Hindlimb muscle (tissue), 1 donor: ENCODE data around the gene GNPTAB. TPM values are rescaled to one million over a fixed set of nuclear protein-coding genes. Genes with fewer than 3 reads are reported as not detected.
"Not testable (repeated sequence)": the region's sequence is repeated elsewhere in the genome, so short reads cannot be mapped to it uniquely, and the experiment has no call there.

Source experiments
- DNase-seq: peaks from one replicate; pipeline ENCODE4 v3.0.0-alpha.2; 2013
- polyA plus RNA-seq: library from polyadenylated mRNA; unstranded; fragments of 120-200 nt; gene quantifications from one replicate; pipeline ENCODE4 v1.2.1, GENCODE V29; 2013; ENCODE audit not compliant: insufficient read length

The GNPTAB gene
- polyA plus RNA-seq, 1 donor = 18.1 TPM

DNA sequence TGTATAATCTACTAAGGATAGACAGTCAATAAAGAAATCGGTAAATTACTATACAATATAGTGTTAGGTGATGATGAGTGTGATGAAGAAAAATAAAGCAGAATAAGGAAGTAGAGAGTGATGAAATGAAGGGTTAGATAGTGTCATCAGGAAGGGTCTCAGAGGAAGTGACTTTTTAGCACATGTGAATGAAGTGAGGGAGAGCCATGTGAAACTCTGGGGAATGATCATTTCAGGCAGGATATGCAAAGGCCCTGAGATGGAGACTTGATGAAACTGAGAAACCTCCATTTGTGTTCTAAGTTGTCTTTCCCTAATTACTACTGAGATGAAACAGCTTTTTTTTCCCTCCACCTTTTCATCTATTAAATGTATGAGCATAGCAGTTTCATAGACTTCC, 19.4 kb upstream of the GNPTAB start:
- no peak for DNase-seq

DNA sequence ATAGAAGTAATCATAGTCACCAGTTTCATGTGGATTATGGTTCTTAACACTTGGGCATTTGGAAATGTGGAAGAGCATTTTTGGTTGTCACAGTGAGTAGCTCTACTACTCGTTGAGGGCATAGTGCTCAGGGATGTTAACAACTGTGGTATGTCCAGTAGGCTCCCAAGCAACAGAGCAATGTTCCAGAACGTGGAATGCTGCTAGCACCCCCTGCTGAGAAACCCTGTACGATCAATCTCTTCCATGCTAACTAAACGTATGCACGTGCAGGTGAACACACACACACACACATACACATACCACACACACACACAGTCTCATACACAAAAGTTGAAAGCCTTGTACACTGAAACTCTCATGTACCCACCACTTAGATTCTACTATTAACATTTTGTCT, 16.6 kb upstream of the GNPTAB start:
- DNase-seq = no peak

DNA sequence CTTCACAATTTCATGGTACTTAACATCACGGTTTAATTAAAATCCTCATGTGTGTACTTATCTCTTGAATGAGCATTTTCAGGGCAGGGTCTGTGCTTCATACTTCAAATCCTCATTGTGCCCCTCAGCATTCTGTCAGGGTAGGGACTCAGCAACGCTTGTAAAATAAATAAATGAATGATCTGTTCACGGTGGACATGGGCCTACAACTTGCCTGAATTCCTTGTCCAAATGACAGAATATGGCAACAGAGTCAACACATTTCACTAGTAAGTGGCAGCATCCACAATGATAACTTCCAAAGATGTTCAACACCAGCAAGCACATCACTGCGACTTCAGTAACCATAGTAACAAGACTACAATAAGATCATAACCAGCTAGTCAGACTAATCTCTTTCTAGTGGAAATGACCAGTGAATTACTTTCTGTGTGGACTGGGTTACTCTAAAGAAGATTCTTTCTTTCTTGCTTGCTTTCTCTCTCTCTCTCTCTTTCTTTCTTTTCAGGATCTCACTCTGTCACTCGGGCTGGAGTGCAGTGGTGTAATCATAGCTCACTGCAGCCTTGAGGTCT, 14.5 kb upstream of the GNPTAB start:
- DNase-seq = no peak

DNA sequence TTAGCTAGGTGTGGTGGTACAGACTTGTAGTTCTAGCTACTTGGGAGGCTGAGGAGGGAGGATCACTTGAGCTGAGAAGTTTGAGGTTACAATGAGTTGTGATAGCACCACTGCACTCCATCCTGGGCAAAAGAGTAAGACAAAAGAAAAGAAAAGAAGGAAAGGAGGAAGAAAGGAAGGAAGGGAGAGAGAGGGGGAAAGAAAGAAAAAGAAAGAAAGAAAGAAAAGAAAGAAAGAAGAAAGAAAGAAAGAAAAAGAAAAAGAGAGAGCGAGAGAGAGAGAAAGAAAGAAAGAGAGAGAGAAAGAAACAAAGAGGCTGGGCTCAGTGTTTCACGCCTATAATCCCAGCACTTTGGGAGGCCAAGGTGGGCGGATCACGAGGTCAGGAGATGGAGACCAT, 10.3 kb upstream of the GNPTAB start:
- no peak for DNase-seq

DNA sequence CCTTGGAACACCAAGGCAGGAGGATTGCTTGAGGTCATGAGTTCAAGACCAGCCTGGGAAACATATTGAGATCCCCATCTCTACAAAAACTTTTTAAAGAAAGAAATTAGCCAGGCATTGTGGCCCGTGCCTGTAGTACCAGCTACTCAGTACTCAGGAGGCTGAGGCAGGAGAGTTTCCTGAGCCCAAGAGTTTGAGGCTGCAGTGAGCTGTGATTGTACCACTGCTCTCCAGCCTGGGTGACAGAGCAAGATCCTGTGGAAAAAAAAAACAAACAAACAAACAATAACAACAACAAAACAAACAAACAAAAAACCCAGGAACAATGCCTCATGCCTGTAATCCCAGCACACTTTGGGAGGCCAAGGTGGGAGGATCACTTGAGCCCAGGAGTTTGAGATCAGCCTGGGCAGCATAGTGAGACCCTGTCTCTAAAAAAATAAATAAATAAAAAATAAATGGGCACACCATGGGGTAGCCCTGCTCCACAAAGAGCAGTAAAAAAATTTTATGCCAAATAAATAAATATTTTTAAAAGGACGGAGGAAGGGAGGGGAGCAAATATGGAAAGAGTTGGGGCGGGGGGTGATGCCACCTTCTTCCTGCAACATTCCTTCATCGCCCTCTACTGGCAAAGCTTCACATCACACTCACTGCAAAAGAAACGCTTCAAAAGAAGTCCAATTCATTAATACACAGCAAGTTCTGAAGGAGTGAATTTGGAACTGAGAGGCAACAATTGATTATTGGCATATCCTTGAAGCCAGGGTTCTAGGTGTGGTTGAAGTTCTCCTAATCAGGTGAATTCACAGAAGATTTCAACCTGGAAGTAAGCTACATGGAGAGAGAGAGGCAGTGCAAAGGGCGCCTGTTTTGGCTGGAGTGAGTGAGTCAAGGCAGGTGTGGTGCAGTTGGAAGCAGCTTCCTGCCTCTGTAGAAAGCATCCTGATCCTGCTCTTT, 8.8 kb upstream of the GNPTAB start:
- DNase-seq = peak; percentile 42

DNA sequence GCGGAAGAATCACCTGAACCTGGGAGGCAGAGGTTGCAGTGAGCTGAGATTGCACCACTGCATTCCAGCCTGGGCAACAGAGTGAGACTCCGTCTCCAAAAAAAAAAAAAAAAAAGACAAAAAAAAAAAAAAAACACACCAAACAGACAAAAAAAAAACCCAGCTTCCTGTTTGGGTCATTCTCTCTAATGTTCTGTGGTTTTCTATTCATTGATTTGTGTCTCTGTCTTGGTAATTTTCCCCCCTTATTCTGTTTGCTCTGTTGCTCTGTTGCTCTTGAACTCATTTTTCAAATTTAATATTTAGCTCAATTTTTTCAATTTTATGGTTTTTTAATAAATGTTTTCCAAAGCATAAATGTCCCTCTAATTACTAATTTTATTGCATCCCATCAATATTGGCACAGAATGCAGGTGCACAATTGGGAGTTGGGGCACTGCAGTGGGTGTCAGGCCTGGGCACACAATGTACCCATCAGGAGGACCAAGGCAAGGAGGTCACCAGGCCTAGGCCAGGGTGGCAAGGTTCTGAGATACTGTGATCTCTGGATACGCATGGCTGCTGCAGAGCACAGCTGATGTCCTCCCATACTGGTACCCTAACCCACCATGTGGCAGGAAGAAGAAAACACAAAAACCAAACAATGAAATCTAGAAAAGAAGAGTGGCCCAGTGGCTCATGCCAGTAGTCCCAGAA, 8.0 kb upstream of the GNPTAB start:
- DNase-seq = no peak

DNA sequence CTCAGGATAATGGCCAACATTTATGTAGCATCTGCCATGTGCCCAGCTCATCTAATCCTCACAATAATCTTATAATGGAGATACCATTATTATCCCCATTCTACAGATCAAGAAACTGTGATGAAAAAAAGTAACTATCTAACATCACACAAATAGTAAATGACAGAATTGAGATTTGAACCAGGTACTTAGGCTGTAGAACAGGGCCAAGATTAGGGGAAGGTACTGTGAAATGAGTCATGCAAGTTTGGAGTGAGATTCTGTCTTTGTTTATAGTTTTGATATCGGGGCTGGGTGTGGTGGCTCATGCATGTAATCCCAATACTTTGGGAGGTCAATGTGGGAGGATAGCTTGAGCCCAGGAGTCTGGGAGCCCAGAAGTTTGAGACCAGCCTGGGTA, 1.3 kb upstream of the GNPTAB start:
- no peak for DNase-seq

DNA sequence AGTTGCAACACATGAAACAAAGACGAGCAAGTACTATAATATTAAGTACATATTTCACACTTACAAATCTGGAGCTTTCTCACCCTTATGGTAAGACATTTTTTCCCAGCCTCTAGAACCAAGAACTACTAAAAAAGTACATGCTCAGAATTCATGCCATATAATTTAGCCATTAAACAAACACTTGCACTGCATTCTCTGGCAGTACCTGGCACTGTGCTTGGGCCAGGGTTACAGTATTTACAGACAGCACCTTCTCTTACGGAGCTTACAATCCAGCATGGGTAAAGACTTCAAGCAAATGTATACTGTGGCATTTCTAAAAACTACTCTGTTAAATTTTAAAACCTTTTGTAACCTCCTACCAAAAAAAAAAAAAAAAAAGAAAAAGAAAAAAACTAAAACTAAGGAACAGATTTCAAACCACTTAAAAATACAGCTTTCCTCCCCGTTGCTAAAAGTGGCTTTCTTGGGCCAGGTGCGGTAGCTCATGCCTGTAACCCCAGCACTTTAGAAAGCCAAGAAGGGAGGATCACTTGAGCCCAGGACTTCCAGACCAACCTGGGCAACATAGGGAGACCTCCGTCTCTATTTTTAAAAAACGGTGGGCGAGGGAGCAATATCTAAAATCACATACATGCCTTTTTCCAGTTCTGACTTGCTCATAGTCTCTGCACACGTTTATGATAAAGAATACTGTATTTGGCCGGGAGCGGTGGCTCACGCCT, 956 bp downstream of the GNPTAB start:
- peak; percentile 32 for DNase-seq

DNA sequence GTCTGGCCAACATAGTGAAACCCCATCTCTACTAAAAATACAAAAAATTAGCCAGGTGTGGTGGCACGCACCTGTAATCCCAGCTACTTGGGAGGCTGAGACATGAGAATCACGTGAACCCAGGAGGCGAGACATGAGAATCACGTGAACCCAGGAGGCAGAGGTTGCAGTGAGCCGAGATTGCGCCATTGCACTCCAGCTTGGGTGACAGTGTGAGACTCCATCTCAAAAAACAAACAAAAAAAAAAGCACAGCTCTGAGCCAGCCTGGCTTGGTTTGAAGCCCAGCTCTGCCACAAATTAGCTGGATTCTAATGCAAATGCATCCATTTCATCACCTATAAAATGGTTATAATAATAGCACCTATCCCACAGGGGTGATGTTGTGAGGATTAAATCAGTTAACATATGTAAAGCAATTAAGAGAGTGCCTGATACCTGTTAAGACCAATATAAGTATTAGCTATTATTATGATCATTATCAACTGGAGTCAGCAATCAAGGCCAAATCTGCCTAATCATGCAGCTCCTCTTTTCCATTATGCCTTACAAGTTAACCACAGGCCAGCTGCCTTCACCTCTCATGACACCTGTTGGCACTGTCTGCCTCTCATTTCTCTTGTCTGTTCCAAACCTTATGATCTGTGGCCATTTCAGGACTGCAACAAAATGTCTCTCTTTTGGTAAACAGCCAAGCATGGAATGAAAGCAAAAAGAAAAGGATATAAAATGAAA, 2.1 kb downstream of the GNPTAB start:
- no peak for DNase-seq

DNA sequence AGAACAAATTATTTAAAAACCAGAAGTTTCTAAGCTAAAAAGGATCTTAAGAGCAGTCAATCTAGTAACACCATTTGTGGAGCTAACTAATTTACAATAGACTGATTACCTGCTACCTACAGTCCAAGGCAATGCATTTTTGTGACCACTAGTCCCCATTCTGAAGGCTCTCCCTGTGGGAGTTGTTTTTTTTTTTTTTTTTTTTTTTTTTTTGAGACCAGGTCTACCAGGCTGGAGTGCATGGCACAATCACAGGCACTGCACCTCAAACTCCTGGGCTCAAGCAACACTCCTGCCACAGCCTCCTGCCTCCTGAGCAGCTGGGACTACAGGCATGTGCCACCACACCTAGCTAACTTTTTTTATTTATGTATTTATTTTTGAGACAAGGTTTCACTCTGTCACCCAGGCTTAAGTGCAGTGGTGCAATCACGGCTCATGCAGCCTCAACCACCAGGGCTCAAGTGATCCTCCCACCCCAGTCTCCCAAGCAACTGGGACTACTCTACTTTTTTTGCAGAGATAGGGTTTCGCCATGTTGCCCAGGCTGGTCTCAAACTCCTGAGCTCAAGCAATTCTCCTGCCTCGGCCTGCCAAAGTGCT, 3.9 kb downstream of the GNPTAB start:
- no peak for DNase-seq

DNA sequence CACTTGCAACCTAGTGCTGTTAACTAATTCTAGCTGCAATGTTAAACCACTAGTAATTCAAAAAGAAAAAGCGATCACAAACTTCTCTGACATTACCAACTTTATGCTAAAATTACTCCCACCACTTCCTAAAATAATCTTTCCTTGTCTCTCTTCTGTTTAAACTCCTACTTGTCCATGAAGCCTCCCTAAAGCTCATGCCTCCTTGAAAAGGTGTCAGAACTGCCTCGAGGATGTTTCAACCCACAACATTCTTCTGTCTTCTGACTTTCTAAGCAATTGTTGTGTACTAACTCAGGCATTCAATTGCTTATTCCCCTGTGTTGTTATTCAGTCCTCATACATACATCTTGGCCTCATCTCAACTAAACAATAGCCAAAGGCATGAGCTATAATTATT, 5.9 kb downstream of the GNPTAB start:
- no peak for DNase-seq

DNA sequence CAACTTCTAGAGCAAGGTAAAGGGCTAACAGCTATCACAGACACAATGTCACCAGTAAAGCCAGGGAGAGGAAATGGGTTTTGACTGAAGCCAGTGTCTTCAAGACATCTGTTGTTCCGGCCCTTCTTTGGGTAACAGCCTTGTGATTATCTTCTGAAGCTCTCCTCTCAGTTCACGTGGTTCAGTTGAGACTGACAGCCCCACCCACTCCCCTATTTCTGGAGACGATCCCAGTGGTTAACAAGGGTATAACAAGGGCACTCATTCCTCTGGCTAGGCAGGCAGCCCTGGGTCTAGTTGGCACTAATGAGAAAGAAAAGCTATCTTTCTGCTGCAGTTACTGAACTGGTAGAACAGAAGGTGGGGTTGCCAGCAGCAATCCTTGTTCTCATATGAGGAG, 6.9 kb downstream of the GNPTAB start:
- DNase-seq = peak; percentile 21

DNA sequence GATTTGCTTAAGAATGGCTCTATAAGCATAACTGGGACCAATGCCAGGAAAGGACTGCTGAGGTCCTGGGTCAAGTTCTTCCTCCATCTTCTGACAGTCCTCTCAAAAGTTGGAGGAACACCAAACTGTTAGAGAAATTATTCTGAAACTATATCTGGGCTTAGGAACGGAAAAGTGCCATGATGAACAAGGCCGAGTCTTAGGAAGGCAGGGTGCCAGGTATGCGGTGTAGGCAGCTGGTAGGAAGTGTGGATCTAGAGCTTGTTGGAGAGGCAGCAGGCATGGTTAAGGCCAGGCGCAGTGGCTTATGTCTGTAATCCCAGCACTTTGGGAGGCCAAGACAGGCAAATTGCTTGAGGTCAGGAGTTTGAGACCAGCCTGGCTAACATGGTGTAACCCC, 7.7 kb downstream of the GNPTAB start:
- no peak for DNase-seq

DNA sequence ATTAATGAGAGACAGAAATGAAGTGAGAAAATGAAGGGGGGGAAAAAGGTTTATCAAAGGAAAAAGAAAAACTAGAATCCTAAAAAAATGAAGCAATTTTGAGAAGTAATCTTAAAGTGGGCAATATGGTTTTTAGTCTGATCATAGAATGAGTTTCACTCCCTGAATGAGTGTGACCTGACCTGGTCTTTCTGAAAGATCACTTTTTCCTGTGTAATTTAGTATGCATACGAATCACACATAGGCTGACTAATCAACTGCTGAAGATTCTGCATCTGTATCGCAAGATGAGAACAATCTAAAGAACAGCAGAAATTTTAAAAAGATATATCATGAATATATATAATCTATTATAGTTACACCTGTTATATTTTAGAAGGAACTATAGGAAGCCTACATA, 11.3 kb downstream of the GNPTAB start:
- no peak for DNase-seq

DNA sequence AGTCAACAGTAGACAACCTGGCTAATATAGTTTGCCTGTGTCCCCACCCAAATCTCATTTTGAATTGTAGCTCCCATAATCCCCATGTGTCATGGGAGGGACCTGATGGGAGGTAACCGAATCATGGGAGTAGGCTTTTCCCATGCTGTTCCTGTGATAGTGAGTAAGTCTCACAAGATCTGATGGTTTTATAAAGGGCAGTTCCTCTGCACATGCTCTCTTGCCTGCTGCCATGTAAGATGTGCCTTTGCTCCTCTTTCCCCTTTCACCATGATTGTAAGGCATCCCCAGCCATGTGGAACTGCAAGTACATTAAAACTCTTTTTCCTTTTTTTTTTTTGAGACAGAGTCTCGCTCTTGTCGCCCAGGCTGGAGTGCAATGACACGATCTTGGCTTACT, 12.1 kb downstream of the GNPTAB start:
- DNase-seq = not testable (repeated sequence)

DNA sequence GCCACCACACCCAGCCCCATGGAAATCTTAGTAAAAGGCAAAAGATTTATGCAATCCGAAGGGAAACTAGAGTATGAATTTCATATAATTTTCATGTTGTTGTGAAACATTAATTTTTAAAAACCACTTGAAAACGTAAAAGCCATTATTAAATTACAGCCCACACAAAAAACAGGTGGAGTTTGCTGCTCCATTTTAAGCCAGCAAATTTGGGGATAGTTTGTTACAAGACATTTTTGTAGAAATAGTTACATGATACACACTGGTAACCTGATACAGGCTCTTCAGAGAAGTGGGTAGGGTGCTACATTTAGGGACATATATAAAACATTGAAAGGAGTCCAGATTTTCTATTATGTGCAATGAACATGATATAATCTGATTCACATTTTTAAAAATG, 17.6 kb downstream of the GNPTAB start:
- DNase-seq = no peak

DNA sequence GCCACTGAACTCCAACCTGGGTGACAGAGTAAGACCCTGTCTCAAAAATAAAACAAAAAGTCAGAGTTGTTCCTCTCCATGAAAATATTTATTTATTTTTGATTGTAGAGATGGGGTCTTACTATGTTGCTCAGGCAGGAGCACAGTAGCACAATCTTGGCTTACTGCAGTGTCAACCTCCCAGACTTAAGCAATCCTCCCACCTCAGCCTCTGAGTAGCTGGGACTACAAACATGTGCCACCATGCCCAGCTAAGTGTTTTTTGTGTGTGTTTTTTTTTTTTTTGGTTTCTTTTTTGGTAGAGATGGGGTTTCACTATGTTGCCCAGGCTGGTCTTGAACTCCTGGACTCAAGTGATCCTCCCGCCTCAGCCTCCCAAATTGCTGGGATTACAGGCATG, 18.0 kb downstream of the GNPTAB start:
- not testable (repeated sequence) for DNase-seq

DNA sequence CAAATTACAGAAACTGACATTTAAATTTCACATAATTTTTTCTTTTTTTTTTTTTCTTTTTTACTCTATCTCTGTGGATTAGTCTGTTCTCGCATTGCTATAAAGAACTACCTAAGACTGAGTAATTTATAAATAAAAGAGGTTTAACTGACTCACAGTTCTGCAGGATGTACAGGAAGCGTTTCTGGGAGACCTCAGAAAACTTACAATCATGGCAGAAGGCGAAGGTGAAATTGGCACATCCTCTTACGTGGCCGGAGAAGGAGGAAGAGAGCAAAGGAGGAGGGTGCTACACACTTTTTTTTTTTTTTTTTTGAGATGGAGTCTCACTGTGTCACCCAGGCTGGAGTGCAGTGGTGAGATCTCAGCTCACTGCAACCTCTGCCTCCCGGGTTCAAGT, 19.4 kb downstream of the GNPTAB start:
- not testable (repeated sequence) for DNase-seq

DNA sequence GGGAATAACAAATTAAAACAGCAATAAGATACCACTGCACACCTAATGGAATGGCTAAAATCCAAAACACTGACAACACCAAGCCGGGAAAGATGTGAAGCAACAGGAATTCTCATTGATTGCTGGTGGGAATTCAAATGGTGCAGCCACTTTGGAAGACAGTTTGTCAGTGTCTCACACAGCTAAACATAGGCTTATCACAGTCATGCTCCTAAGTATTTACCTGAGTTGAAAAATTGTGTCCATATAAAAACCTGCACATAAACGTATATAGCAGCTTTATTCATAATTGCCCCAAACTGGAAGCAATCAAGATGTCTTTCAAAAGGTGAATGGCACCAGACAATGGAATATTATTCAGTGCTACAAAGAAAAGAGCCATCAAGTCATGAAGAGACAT, 21.6 kb downstream of the GNPTAB start:
- DNase-seq = no peak

DNA sequence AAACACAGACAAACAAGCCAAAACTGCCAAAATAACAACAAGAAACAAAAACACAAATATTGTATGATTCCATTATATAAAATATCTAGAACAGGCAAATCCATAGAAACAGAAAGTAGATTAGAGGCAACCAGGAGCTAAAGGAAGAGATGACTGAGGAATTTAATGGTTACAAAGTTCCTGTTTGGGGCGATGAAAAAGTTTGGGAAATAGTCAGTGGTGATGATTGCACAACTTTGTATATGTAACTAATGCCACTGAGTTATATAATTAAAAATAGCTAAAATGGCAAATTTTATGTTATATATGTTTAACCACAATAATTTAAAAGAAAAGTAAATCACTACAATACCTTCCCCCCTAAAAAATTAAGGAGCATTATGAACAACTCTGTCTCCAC, 24.5 kb downstream of the GNPTAB start:
- no peak for DNase-seq

DNA sequence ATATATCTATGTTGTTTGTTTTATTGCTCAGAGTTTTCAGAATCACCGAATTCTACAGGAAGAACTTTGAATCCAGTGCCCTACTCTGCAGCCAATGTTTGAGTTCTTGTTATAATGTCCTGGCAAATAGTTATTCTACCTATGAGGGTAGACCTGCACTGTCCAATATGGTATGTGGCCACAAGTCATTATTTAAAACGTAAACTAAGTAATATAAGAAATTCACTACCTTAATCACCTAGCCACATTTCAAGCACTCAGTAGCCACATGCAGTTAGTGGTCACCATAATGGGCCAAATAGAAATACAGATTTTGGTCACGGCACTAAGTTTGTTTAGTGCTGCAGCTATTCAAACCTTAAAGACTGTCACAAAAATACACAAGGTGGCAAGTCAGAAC, 26.4 kb downstream of the GNPTAB start:
- DNase-seq = no peak

DNA sequence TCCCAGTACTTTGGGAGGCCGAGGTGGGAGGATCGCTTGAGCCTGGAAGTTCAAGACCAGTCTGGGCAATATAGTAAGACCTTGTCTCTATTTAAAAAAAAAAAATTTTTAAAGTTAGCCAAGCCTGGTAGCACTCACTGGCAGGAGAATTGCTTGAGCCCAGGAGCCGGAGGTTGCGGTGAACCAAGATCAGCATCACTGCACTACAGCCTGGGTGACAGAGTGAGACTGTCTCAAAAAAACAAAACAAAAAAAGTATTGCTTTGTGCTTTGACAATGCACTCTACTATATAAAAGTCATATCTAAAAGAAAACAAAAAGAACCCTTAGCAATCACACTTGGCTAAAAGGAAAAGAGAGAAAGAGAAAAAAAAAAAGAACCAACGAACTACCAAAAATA, 26.8 kb downstream of the GNPTAB start:
- no peak for DNase-seq
